MCF 10A (cell line): ENCODE data around the gene LILRB3. TPM values are rescaled to one million over a fixed set of nuclear protein-coding genes. Genes with fewer than 3 reads are reported as not detected.

Source experiments
- BruUV-seq: library from RNA; stranded (reverse); fragments of 400-500 nt; replicated peaks from 2 replicates; lab custom pipeline; 2021; lab: Mats Ljungman, UMichigan
- CTCF ChIA-PET: fragments of 300-600 bp; sonication (Branson Sonifier 250); formaldehyde crosslinking; extraction: SDS; loops from one replicate; lab custom pipeline; 2021; ENCODE audit warnings: antibody characterized with exemption, inconsistent platforms; lab: Yijun Ruan, JAX
- POLR2A ChIA-PET: fragments of 300-600, 350-650 bp; sonication (Branson Sonifier 250); formaldehyde crosslinking; extraction: SDS; loops from one replicate; lab custom pipeline; 2020; ENCODE audit warnings: antibody characterized with exemption, inconsistent platforms; lab: Yijun Ruan, JAX
- DNase-seq: peaks from one replicate; pipeline ENCODE4 v3.0.0-alpha.2; 2018; ENCODE audit not compliant: unreplicated experiment
- H3K27ac Mint-ChIP-seq: one replicate; pipeline ENCODE4 v1.8.0; 2022; ENCODE audit warnings: mild to moderate bottlenecking, low read depth, mixed read lengths; ENCODE audit not compliant: unreplicated experiment
- H3K27me3 Mint-ChIP-seq: one replicate; pipeline ENCODE4 v1.8.0; 2022; ENCODE audit warnings: mixed read lengths; ENCODE audit not compliant: insufficient read depth, unreplicated experiment
- H3K36me3 Mint-ChIP-seq: one replicate; pipeline ENCODE4 v1.8.0; 2022; ENCODE audit warnings: mild to moderate bottlenecking, moderate library complexity, mixed read lengths; ENCODE audit not compliant: insufficient read depth, unreplicated experiment
- H3K4me1 Mint-ChIP-seq: one replicate; pipeline ENCODE4 v1.8.0; 2022; ENCODE audit warnings: mixed read lengths; ENCODE audit not compliant: insufficient read depth, unreplicated experiment
- H3K4me3 Mint-ChIP-seq: one replicate; pipeline ENCODE4 v1.8.0; 2022; ENCODE audit warnings: mild to moderate bottlenecking, moderate library complexity, mixed read lengths; ENCODE audit not compliant: unreplicated experiment
- H3K9me3 Mint-ChIP-seq: one replicate; pipeline ENCODE4 v1.8.0; 2022; ENCODE audit warnings: mixed read lengths; ENCODE audit not compliant: unreplicated experiment
- intact Hi-C: fragments of 100-400 bp; cut with micrococcal nuclease; formaldehyde crosslinking; loops from 2 replicates; pipeline ENCODE4 v1.14.1; 2022
- total RNA-seq: library from RNA; stranded (reverse); gene quantifications from 2 replicates; pipeline ENCODE4 v1.2.3, GENCODE V29; 2022
- TF ChIP-seq, protein P1 (sequence below): fragments of 200-600 bp; IDR thresholded peaks from one replicate; pipeline ENCODE4 v1.8.0; 2022; ENCODE audit warnings: antibody characterized with exemption, mild to moderate bottlenecking; ENCODE audit not compliant: unreplicated experiment

The LILRB3 gene
- total RNA-seq, 1 experiment from 2014 or later = not detected

GRCh38 chr19:54266133-54266532 lies 43.3 kb upstream of the LILRB3 start:
- Mint-ChIP-seq H3K9me3 (no peaks in the 10 kb centered on the region), H3K36me3 (no peaks in the 10 kb centered on the region), H3K27ac (no peak overlapping the region), H3K4me1 (no peaks in the 10 kb centered on the region), H3K27me3 (peaks cover 56% of the 10 kb centered on the region), H3K4me3 (no peak overlapping the region)
- POLR2A ChIA-PET = interaction anchor here (0.7 to 1.4 kb wide), 2 partner anchors 66 to 183 kb away, joined by 3 read pairs; partner anchors contain the start of gene LENG8
- CTCF ChIA-PET = interaction anchor here (0.6 to 4.1 kb wide), 31 partner anchors 9 to 877 kb away, joined by 3 to 25 read pairs (median 4); partner anchors contain the start of genes LILRB5 and MBOAT7
- TF ChIP-seq, protein P1, sequence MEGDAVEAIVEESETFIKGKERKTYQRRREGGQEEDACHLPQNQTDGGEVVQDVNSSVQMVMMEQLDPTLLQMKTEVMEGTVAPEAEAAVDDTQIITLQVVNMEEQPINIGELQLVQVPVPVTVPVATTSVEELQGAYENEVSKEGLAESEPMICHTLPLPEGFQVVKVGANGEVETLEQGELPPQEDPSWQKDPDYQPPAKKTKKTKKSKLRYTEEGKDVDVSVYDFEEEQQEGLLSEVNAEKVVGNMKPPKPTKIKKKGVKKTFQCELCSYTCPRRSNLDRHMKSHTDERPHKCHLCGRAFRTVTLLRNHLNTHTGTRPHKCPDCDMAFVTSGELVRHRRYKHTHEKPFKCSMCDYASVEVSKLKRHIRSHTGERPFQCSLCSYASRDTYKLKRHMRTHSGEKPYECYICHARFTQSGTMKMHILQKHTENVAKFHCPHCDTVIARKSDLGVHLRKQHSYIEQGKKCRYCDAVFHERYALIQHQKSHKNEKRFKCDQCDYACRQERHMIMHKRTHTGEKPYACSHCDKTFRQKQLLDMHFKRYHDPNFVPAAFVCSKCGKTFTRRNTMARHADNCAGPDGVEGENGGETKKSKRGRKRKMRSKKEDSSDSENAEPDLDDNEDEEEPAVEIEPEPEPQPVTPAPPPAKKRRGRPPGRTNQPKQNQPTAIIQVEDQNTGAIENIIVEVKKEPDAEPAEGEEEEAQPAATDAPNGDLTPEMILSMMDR = peak; percentile 58
- BruUV-seq = no TSS peak
- DNase-seq = peak; percentile 82
- intact Hi-C loops = no loop called here

- intact Hi-C loops = no loop called here
- Mint-ChIP-seq H3K36me3 (no peaks in the 10 kb centered on the region), H3K4me3 (no peak overlapping the region), H3K4me1 (no peaks in the 10 kb centered on the region), H3K27ac (no peak overlapping the region), H3K27me3 (peaks cover 29% of the 10 kb centered on the region), H3K9me3 (no peaks in the 10 kb centered on the region)
- no peak for DNase-seq
- ChIA-PET POLR2A (no interaction called here), CTCF (interaction anchor here (0.5 kb wide), 1 partner anchor 729 kb away, joined by 3 read pairs; no protein-coding TSS in a partner anchor)
- no TSS peak for BruUV-seq
- TF ChIP-seq, protein P1 = no peak
Measured at GRCh38 chr19:54262470-54262869, 39.7 kb upstream of the LILRB3 start.

GRCh38 chr19:54262066-54262465 lies 39.3 kb upstream of the LILRB3 start:
- TF ChIP-seq, protein P1 = no peak
- no TSS peak for BruUV-seq
- Mint-ChIP-seq H3K27ac (no peak overlapping the region), H3K27me3 (peaks cover 29% of the 10 kb centered on the region), H3K36me3 (no peaks in the 10 kb centered on the region), H3K9me3 (no peaks in the 10 kb centered on the region), H3K4me1 (no peaks in the 10 kb centered on the region), H3K4me3 (no peak overlapping the region)
- ChIA-PET POLR2A (no interaction called here), CTCF (interaction anchor here (0.5 to 0.8 kb wide), 2 partner anchors 469 to 729 kb away, joined by 3 read pairs; no protein-coding TSS in a partner anchor)
- DNase-seq = no peak
- intact Hi-C loops = no loop called here

DNA sequence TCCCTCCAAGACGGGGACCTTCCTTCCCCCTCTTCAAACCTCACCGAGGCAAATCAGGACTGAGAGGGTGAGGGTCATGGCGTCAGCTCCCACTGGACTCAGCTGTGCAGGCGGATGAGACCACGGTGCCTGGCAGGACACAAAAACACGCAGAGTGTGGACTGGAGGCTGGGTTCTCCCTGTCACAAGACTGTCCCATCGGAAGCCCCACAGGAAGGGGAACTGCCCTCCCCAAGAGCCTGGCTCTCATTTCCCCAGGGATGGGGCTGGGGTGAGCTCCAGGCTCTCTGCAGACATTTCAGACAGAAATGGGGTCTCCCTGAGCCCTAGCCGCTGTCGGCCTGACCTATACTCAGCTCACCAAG lies 34.3 kb upstream of the LILRB3 start, which contains the start of gene LILRB5:
Gene LILRB5, minus strand, starts transcription at position 158 of the 365 bp plus-strand sequence. Its CDS starts 80 bp downstream, at position 78.
- H3K4me1 Mint-ChIP-seq = no peaks in the 10 kb centered on the region
- H3K36me3 Mint-ChIP-seq = no peaks in the 10 kb centered on the region
- intact Hi-C loops = no loop called here
- CTCF ChIA-PET = interaction anchor here (2.4 kb wide), 1 partner anchor 9 kb away, joined by 25 read pairs; no protein-coding TSS in a partner anchor
- H3K9me3 Mint-ChIP-seq = no peaks in the 10 kb centered on the region
- no peak for DNase-seq
- no TSS peak for BruUV-seq
- H3K27ac Mint-ChIP-seq = no peak within 1 kb of the TSS
- POLR2A ChIA-PET = no interaction called here
- H3K4me3 Mint-ChIP-seq = no peak within 1 kb of the TSS
- TF ChIP-seq, protein P1 = no peak
- H3K27me3 Mint-ChIP-seq = peaks cover 43% of the 10 kb centered on the region
